GM21723 (cell line): ENCODE results near the gene AP1G2.
"Not testable (repeated sequence)": the region's sequence is repeated elsewhere in the genome, so short reads cannot be mapped to it uniquely, and the experiment has no call there.

Source experiments
- ATAC-seq: cut with Tn5 transposase; IDR thresholded peaks from one replicate; pipeline ENCODE4 v1.9.1; 2021; ENCODE audit warnings: mild to moderate bottlenecking, moderate library complexity; ENCODE audit not compliant: unreplicated experiment

The AP1G2 gene

DNA sequence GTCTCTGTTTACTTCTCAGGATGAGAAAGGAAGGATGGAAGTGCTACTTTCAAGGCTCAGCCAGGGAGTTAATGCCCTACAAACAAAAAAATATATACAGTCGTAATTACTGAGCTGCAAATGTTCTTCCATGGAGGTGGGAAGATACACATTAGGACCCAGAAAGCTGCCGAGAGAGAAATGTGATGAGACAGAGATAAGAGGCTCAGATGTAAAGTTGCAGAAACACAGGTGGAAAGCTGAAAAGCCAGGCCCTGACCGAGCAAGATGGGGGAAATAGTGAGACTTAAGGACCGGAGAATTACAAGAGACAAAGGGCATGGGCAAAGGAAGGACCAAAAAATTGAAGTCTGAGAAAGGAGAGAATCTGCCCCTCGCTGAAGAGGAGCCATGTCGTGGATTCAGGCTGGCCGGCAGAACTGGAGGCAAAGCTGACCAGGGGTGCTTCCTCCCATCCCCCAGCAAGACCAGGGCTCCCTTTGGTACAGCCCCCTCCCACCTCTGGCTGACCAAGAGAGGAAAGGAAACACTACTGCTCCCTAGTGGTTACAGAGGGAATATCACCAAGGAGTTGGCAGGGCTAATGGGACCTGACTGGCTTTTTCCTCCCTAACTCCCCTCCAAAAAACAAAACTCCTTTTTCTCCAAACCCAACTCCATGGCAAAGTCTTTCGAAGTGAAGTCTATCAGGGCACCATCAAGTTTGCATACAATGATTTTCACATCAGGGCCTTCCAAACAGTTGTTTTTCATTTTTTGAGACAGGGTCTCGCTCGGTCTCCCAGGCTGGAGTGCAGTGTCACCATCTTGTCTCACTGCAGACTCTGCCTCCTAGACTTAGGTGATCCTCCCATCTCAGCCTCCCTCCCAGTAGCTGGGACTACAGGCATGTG, 28.1 kb downstream of the AP1G2 start:
- ATAC-seq: peak; percentile 67

DNA sequence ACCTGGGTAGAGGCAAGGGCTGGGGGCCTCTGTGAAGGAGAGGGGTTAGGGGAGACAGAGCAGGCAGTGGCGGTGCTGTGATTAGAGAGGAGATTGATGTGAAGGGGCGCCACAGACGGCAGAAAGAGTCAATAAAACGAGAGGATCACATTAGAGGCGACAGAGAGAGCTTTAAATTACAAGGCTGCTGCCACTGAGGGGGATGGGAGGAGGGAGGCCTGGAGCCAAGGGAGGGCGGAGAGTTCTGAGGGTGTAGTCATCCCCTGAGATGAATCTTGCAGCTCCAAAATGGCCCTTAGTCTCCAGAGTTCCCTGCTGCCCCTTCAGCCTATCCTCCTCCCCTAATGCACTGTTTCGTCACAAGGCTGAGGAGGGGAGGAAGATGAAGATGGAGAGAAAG, 28.8 kb downstream of the AP1G2 start:
- ATAC-seq: no peak

DNA sequence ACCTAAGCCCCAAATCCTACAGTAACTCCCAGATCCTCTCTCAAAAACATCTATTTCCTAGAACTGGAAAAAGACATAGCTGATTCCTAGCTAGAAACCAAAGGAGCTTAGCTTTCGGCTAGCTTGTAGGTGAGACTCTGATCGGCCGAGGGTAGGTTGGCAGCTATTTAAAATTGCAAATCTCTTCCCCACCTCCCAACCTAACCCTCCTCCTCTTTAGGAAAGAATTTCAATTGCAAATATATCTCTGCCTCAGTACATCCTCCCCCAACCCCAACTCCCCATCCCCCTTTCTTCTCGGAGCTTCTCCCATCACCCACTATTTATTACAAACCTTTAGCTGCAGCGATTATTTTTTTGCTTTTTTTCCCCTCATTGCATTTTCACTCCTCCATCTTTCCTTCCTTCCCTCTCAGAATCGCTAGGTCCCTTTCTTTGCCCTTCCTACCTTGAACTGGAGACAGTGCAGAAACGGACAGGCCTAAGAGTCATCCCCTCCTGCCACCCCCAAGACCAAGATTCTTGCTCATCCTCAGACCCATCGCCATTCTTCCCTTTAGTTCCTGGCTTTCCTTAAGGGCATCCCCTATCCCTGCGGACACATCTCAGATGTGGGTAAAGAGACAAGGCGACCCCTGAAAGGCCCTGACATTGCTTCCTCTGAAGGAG, 29.4 kb downstream of the AP1G2 start:
- no peak for ATAC-seq

DNA sequence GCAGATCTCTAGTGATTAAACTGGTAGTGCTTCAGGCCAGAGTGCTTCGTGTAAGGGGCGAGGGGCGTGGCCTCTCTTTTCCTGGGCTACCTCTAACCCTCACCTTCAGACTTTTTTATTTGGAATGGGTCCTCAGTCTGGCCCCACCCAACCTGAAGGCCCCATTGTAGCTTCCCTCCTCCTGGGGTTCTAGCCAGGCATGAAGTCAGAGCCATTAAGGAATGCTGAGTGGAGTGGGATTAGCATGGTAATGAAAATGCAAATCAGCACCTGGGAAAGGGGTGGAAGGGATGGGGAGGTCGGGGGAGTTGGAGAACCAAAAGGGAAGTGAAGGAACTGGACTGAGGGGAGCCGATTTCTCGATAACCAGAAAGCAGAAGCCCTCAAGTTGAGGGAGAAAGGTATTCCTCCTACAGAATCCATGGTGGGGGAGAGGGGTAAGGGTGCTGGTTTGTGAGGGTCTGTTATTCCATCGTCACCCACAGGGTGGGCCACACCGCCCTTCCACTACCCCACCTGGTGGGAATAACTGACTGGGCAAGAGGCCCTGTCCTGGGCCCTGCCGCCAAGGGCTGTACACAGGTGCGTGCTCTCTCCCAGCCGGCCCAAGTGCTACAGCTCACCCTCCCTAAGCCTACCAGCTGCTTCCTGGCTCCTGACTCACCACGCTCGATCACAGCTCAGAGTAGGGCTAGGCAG, 30.1 kb downstream of the AP1G2 start:
- no peak for ATAC-seq

DNA sequence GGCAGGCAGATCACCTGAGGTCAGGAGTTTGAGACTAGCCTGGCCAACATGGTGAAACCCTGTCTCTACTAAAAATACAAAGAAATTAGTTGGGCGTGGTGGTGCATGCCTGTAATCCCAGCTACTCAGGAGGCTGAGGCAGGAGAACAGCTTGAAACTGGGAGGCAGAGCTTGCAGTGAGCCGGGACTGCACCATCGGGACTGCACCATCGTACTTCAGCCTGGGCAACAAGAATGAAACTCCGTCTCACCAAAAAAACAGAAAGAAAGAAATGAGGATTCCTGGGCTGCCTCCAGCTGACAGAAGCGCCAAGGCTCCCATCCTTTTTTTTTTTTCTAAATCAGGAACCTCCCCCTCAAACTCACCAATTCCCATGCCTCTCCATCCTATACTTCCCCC, 30.7 kb downstream of the AP1G2 start:
- ATAC-seq: not testable (repeated sequence)

DNA sequence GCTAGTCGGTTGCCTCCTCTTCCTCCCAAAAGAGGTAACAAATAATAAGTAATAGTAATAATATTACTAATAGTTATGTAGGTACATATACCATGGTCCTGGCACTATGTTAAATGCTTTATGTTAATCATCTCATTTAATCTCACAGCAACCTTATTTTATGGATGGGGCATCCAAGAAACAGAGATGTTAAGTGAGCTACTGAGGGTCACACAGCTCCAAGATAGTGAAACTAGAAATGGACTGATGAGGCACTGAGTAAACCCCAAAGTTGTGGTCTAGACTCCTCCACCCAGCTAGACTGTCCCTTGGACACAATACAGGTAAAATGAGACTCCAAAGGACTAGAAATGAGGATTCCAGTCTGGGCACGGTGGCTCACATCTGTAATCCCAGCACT, 31.1 kb downstream of the AP1G2 start:
- no peak for ATAC-seq

DNA sequence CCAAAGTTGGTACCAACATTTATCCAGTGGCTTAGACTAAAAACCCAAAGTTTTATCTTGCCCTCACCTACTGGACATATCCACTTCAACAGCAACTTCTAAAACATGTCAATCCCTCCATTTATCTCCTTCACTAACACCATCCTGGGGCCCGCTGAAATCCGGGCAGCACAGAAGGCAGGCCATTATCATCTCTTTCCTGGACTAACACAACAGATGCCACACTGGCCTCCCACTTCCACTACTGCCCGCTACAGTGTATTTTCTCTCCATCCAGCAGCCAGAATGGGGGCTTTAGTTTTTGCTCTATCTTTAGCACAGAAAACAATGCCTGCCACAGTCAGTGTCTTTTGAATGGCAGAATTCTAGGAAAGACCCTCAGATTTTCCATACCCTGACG, 31.6 kb downstream of the AP1G2 start:
- ATAC-seq: no peak

DNA sequence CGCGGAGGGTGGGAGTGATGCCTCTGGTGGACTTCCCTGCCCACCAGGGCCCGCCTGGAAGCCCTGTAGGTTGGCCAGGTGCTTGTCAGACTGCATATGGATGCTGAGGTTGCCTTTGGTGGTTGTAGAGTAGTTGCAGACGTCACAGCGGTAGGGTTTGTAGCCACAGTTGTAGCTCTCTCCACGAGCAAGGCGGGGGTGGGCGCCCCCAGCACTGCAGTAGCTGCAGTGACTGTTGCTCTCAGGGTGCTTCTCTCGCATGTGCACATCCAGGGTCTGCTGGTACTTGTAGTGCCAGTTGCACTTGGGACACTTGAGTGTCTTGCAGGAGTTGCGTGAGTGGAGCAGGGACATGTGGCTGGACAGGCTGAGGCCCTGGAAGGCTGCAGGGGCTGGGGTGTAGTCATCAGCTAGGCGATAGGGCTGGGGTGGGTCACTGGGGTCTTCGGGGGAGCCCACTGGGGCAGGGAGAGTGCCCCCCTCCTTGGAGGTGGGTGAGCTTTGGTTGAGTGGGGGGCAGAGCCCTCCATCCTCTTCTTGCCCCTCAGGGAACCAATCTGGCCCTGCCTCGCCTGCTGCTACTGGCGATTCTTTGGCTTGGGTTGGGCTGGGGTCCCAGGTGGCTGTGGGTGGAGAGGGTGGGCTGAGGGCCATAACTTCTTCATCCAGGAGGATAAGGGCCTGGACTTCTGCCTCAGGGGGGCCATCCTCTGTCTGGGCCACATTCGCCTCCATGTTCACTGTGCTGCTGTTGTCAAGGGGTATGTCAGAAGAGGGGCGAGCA, 33.7 kb downstream of the AP1G2 start:
- no peak for ATAC-seq

DNA sequence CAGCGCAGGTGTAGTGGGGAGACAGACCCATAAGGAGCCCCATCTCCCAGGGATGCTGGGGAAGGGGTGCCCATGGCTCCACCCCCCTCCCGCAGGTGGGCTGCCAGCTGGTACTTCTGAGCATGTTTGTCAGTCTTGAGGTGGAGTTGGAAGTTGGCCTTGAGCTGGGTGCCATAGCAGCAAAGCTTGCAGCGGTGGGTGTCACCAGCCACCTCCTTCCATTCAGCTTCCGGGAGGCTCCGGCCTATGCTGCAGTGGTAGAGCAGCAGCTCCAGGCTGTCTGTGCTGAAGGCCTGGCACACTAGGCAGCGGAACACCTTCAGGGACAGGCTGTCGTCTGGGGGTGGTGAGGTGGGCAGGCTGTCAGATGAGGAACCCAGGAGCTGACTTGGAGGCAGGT, 34.9 kb downstream of the AP1G2 start:
- ATAC-seq: no peak

DNA sequence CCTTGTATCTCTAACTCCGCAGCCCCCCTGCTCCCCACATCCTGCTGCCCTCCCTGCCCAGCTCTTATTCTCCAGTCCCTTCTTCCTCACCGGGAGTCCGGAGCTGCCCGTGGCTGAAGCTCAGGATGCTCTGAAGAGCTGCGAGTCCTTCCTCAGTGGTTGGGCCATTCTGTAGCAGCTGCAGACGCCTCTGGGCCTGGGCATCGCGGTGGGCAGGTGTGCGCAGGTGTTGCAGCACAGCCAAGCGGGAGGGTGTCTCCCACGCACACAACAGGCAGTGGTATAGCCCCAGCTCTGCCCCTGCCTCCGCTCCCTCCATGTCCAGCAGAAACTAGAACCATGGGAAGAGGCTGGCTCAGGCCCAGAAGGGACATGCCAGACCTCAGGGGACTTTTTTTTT, 36.2 kb downstream of the AP1G2 start:
- no peak for ATAC-seq

DNA sequence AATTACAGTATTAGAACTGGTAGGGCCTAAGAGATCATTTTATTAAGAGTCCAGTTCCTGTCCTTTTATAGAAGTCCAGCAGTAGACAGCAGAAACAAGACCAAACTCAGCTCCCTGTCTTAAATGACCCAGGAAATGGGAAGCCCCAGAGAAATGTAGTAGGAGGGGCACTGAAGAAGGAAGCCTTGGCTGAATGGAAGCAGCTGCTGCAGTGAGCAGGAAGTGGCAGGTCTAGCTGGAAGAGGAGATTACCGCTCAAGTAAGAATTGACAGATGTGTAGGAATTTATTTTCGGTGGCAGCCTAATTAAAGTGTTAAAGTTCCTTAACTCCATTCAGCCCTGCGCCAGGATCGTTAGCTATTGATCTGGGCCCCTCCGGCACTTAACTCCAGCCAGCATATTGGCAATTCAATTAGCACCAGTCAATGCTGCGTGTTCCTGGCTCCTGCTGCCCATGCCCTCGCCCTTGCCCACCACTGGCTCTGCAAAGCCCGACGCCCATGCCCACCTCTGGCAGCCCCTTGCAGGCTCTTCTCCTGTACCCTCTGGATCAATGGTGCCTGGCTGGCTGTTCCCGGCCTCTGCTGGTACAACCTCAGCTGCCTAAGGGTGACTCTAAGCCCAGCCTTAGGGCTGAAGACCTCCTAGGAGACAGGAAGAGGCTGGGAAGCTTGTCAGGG, 37.1 kb downstream of the AP1G2 start:
- no peak for ATAC-seq

DNA sequence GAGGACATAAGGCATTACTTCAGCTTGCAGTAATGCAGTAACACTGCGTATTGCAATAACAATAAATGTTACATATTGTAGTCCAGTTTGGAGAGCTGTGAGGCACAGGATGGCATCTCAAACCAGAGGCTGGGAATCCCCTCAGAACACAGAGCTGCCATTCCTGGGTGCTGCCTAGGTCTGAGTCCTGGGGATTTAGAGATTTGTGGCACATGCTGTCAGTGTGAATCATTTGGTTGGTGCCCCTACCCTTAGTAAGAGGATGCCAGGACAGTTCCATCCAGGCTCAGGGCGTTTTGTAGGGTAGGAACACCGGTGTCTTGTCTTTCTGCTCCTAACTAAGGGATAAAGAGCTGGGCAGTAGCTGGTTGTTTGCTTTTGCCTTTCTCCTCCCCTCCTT, 38.6 kb downstream of the AP1G2 start:
- ATAC-seq: no peak

DNA sequence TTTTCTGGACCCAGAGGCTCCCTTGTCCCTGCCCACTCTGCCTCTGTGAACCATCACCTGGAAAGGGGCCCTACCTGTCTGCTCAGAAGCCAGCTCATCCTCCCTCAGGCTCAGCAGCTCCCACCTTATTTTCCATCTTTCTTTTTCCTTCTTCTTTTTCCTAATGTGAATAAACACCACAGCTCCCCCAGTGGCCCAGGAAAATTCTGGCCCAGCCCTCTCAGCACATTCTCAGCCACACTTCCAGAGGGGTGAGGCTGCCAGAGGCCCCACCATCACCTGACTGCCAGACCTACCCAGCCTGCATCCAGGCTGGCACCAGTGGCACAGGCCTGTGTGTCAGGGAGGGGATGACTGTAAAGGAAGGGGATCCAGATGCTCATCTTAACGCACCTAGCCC, 39.0 kb downstream of the AP1G2 start:
- ATAC-seq: no peak

DNA sequence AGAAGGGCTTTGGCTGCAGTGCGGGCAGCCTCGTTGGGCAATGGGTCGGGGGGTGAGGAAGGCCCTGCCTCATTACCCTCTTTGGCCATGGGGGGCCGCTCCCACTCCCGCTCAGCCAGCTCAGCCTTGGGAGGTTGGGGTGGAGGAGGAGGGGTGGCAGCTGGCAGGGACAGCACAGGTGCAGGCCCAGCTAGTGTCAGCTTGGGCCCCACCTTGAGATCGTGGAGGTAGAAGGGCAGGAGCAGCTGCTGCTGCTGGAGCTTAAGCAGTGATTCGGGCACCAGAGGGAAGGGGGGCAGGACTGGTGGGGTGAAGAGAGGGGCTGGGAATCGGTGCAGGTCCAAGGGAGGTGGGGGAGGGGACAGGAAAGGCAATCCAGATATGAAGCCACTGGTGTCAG, 42.0 kb downstream of the AP1G2 start:
- ATAC-seq: no peak

DNA sequence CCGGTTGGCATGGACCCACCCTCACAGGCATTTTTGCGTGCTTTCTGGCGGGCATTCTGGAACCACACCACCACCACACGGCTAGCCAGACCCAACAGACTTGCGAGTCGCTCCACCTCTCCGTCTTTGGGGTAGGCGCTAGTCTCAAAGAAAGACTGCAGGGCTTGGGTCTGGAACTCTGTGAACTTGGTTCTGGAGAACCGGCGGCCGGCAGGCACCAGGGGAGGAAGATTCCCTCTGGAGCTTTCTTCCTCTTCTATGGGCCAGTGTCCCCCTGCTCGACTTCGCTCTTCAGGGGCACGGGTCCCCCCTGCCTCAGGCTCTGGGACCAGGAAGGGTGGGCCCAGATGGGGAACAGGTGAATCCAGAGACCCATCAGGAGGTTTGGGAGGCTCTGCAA, 42.6 kb downstream of the AP1G2 start:
- ATAC-seq: no peak

DNA sequence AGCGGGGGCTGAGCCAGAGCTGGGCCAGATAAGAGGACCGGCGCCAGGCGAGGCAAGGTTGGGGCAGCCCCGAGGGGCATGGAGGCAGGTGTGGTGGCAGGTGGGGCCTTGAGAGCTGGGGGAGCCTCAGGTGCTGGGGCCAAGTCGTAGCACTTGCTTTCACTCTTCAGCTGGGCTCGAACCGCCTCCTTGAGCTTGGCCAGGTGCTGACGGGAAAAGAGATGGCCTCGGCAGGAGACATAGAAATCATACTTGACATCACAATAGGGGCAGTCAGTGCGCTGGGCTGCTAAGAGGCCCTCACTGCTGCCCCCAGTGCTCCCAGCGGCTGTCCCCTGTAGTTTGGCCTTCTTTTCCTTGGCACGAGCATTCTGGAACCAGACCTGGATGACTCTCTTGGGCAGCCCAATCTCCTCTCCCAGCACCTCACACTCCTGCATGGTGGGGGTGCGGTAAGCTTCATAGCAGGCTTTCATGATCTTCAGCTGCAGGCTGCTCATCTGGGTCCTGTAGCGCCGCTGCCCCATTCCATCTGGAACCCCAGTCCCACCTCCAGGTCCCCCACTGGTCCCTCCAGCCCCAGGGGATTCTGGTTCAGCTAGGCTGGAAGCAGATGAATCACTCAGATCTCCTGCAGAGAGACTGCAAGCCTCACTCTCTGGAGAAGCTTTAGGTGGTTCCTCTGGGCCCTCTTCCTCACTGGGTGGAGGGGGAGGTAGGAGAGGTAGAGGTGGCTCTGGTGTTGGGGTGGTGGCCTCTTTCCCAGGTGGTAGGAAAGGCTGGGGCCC, 44.2 kb downstream of the AP1G2 start:
- no peak for ATAC-seq

DNA sequence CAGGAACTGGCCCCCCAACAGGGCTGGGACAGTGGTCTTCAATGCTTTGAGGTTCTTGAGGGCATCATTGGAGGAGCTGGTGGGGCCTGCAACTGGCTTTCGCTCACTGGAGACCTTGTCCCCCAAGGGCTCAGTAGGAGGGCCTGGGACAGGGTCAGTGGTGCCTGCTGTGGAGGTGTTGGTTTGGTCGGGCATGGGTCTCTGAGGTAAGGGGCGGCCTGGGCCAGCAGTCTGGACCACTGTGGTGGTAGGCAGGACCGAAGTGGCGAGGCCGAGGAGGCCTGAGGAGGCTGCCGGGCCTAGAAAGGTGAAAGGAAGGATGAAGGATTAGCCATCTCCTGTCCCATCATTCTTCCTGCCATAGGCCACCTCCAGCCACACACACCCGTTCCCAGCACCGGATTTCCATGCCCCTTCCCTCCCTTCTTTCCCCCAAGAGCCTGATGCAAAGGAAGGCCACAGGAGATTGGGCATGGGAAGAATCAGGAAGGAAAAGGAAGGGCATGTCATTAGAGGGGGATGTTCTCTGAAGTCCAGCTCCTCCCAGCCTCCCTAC, 44.9 kb downstream of the AP1G2 start:
- no peak for ATAC-seq

DNA sequence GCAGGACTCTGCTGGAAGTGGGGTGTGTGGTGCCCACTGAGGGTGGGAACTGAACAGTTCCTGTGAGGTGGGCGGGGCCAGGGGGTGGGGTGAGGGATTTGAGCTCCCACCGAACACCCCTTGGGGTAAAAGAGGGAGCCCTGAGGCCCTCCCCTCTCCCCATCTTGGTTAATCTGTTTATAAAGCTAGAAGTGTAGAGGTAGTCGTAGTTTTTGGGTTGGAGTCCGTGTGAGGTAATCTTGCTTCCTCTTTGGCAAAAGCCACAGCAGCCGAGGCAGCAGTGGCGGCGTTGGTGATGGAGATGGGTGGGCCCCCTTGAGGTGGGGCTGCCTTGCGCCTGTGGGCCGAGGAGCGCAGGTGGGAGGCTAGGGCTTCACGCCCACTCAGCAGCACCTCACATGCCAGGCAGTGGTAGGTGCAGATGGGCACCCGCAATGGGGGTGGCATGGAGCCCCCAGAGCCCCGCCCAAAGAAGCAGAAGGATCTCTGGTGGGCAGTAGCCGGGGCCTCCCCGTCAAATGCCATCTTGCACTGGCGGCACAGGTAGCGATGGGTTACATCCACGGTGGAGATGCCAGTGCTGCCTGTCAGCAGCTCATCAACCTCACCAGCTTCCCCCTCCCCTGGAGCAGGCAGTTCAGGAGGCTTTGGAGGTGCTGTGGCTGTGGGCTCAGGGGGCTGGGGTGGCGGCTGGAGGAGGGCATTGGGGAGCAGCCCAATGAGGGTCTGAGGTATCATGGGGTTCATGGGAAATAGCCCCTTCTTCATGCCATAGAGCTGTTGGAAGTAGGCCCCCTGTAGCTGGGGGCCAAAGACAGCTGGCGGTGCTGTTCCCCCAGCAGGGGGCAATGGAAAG, 45.6 kb downstream of the AP1G2 start:
- ATAC-seq: no peak
